OCI-LY3 (cell line): ENCODE results near the gene SEMA6A.

Source experiments
- EZH2phosphoT487 ChIP-seq: fragments of 200-600 bp; shearing (Covaris generic); IDR thresholded peaks from 2 replicates; pipeline ENCODE4 v1.6.1; 2018; ENCODE audit warnings: antibody characterized with exemption, mixed run types, low read depth
- TF ChIP-seq, protein P1 (sequence below): fragments of 200-600, 300-600 bp; sonication (generic); IDR thresholded peaks from 2 replicates; pipeline ENCODE4 v1.5.1; 2014; ENCODE audit warnings: antibody characterized with exemption, low read length, low read depth

DNA sequence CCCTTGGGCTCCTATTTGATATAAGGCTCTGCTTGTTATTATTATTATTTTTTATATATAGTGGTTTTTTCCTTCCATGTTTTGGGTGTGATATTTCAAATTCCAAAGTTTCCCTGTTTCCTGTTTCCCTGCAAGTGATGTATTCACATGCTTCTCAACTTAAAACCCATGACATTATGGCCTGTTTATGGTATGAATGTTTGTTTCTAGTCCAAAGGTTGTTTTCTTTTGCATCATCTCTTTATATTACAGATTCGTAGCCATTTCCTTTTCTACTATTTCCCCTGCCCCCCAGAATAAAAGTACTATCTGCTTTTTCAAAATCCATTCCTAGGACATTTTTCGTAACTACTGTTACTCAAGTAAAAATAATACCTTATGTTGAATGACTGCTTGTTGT lies 7.5 kb downstream of the SEMA6A start:
- TF ChIP-seq, protein P1, sequence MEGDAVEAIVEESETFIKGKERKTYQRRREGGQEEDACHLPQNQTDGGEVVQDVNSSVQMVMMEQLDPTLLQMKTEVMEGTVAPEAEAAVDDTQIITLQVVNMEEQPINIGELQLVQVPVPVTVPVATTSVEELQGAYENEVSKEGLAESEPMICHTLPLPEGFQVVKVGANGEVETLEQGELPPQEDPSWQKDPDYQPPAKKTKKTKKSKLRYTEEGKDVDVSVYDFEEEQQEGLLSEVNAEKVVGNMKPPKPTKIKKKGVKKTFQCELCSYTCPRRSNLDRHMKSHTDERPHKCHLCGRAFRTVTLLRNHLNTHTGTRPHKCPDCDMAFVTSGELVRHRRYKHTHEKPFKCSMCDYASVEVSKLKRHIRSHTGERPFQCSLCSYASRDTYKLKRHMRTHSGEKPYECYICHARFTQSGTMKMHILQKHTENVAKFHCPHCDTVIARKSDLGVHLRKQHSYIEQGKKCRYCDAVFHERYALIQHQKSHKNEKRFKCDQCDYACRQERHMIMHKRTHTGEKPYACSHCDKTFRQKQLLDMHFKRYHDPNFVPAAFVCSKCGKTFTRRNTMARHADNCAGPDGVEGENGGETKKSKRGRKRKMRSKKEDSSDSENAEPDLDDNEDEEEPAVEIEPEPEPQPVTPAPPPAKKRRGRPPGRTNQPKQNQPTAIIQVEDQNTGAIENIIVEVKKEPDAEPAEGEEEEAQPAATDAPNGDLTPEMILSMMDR, result no peak
- TF ChIP-seq EZH2phosphoT487, result no peak
